22Rv1 (cell line): ENCODE results near the gene COL12A1.

Experiments used
- CTCF ChIP-seq: fragments of 450-650 bp; IDR thresholded peaks from 2 replicates; pipeline ENCODE4 v1.5.1; 2017; ENCODE audit warnings: mild to moderate bottlenecking
- ZFX ChIP-seq: fragments of 450-650 bp; IDR thresholded peaks from 2 replicates; pipeline ENCODE4 v1.6.1; 2017; ENCODE audit warnings: antibody characterized with exemption, borderline replicate concordance

- TF ChIP-seq CTCF: no peak
- no peak for TF ChIP-seq ZFX
Observed at GRCh38 chr6:75091467-75092190, 114.2 kb downstream of the COL12A1 start.
